ENCODE results near the gene GAB1.
A peak's percentile ranks its signal among the peaks of the same experiment; 100 is the strongest.

Gene GAB1

GRCh38 chr4:143455211-143455610 is 118.5 kb downstream of the GAB1 start:
- Histone ChIP-seq H3K4ac (ENCODE audit: low read depth, low read length) (no peak overlapping the region), H4K5ac (ENCODE audit: low read length) (no peak overlapping the region), H3K56ac (ENCODE audit: low read length) (no peak overlapping the region), H3K36me3 (ENCODE audit: control insufficient read depth, insufficient read depth, low read length) (no peaks in the 10 kb centered on the region), H2BK15ac (replicated peaks; ENCODE audit: low read depth) (no peak overlapping the region), H3K18ac (ENCODE audit: low read length) (no peak overlapping the region), H3K27ac (ENCODE audit: low read depth, low read length) (no peak overlapping the region), H3K9ac (ENCODE audit: low read length) (no peak overlapping the region), H3K79me2 (ENCODE audit: control insufficient read depth, insufficient read depth, low read length) (no peaks in the 10 kb centered on the region), H3K79me1 (ENCODE audit: low read length) (no peaks in the 10 kb centered on the region), H3K4me2 (ENCODE audit: low read length) (no peak overlapping the region), H2BK120ac (ENCODE audit: low read depth, low read length) (no peak overlapping the region), H2BK5ac (ENCODE audit: low read length) (no peak overlapping the region), H3K27me3 (ENCODE audit: insufficient read depth, low read length, poor library complexity) (no peaks in the 10 kb centered on the region), H2AK5ac (ENCODE audit: low read length) (no peak overlapping the region), H3K23ac (ENCODE audit: low read length) (no peak overlapping the region), H3K4me1 (ENCODE audit: control insufficient read depth, low read depth, low read length) (peaks cover 3% of the 10 kb centered on the region), H4K8ac (ENCODE audit: low read depth, low read length) (no peak overlapping the region), H3K4me3 (ENCODE audit: low read length) (no peak overlapping the region)
- WGBS (ENCODE audit: extremely low coverage, insufficient coverage, low lambda C conversion rate) = no CpG with 5 or more reads among the region's 3 CpGs
- peak; percentile 32 for DNase-seq

DNA sequence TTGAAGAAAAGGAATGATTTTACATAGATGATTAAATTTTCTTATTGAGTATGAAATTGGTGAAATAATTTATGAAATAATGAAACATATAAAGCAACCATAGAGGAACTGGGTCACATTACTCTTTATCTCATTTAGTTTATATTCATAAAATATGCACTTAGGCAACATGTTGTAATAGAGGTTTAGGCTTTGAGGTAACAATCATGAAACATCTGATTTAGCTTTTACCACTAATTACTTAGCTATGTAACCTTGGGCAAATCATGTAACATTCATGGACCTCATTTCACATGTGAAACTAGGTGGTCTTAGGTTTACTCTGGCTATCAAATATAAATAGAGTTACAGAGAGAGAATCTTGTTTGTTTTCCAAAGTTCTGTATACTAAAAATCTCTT is 122.3 kb downstream of the GAB1 start:
- Histone ChIP-seq H3K4me1 (ENCODE audit: control insufficient read depth, low read depth, low read length) (peaks cover 3% of the 10 kb centered on the region), H3K4me3 (ENCODE audit: low read length) (no peak overlapping the region), H4K8ac (ENCODE audit: low read depth, low read length) (no peak overlapping the region), H3K4me2 (ENCODE audit: low read length) (no peak overlapping the region), H3K56ac (ENCODE audit: low read length) (no peak overlapping the region), H3K79me2 (ENCODE audit: control insufficient read depth, insufficient read depth, low read length) (no peaks in the 10 kb centered on the region), H4K5ac (ENCODE audit: low read length) (no peak overlapping the region), H3K9ac (ENCODE audit: low read length) (no peak overlapping the region), H2BK120ac (ENCODE audit: low read depth, low read length) (no peak overlapping the region), H3K27ac (ENCODE audit: low read depth, low read length) (no peak overlapping the region), H3K27me3 (ENCODE audit: insufficient read depth, low read length, poor library complexity) (no peaks in the 10 kb centered on the region), H3K18ac (ENCODE audit: low read length) (no peak overlapping the region), H3K4ac (ENCODE audit: low read depth, low read length) (no peak overlapping the region), H2AK5ac (ENCODE audit: low read length) (no peak overlapping the region), H3K23ac (ENCODE audit: low read length) (no peak overlapping the region), H2BK15ac (replicated peaks; ENCODE audit: low read depth) (no peak overlapping the region), H3K79me1 (ENCODE audit: low read length) (no peaks in the 10 kb centered on the region), H2BK5ac (ENCODE audit: low read length) (no peak overlapping the region), H3K36me3 (ENCODE audit: control insufficient read depth, insufficient read depth, low read length) (no peaks in the 10 kb centered on the region)
- no peak for DNase-seq

DNA sequence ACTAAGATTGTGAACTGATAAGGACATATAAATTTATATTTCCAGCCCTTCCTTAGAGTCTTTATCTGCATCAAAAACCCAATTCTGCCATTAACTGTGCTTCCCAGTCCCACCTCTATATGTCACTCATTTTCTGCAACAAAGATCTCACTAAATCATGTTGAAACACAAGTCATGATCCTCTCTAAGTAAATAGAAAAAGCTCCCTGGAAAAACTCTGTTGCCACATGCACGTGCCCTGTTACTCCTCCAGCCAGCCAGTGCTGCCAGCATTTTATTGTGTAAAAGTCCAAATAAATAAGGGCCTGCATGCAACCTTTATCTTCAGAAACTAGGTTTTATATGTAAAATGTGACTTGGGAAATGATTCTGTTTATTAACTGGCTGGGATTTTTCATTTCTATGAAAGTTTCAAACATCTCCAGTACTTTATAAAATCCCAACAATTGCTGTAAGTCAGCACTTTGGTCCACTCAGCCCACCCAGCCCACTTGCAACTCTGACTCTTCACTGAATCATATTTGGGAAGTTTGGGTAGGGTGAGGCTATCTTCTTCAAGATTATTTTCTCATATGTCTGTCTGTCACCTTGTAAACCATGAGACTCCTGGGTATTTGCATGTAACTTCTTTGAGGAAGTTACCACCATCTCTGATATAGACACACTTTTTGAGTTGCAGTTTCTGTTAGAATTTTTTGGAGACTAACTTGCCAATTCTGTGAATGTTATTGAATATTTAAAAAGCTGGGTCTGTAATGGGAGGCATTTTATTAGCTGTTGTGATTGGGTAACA is 136.9 kb downstream of the GAB1 start:
- DNase-seq = no peak
- Histone ChIP-seq H3K18ac (ENCODE audit: low read length) (no peak overlapping the region), H2AK5ac (ENCODE audit: low read length) (no peak overlapping the region), H3K4me3 (ENCODE audit: low read length) (no peak overlapping the region), H3K23ac (ENCODE audit: low read length) (no peak overlapping the region), H3K27me3 (ENCODE audit: insufficient read depth, low read length, poor library complexity) (no peaks in the 10 kb centered on the region), H3K56ac (ENCODE audit: low read length) (no peak overlapping the region), H3K4ac (ENCODE audit: low read depth, low read length) (no peak overlapping the region), H3K9ac (ENCODE audit: low read length) (no peak overlapping the region), H4K5ac (ENCODE audit: low read length) (no peak overlapping the region), H3K36me3 (ENCODE audit: control insufficient read depth, insufficient read depth, low read length) (no peaks in the 10 kb centered on the region), H2BK15ac (replicated peaks; ENCODE audit: low read depth) (no peak overlapping the region), H2BK120ac (ENCODE audit: low read depth, low read length) (no peak overlapping the region), H3K27ac (ENCODE audit: low read depth, low read length) (no peak overlapping the region), H3K4me2 (ENCODE audit: low read length) (no peak overlapping the region), H4K8ac (ENCODE audit: low read depth, low read length) (no peak overlapping the region), H3K79me1 (ENCODE audit: low read length) (no peaks in the 10 kb centered on the region), H3K4me1 (ENCODE audit: control insufficient read depth, low read depth, low read length) (no peaks in the 10 kb centered on the region), H3K79me2 (ENCODE audit: control insufficient read depth, insufficient read depth, low read length) (no peaks in the 10 kb centered on the region), H2BK5ac (ENCODE audit: low read length) (no peak overlapping the region)
- WGBS (ENCODE audit: extremely low coverage, insufficient coverage, low lambda C conversion rate) = no CpG with 5 or more reads among the region's 1 CpG

DNA sequence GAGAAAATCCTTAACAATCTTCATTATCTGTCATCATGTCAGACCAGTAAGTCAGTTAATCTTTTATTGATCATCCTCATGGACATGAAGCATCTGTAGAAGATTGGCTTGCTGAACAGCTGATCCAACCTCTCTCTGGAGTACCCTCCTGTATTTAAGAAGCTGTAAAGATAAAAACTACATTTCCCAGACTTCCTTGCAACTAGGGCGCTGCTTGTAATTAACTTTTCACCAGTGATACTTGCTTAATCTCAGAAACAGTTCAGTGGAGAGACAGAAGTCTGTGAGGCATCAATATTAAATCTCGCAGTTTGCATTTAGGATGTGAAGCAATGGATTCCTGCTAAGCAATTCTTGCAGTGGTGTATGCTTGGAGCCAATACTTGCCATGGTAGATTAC is 140.8 kb downstream of the GAB1 start:
- Histone ChIP-seq H3K79me1 (ENCODE audit: low read length) (no peaks in the 10 kb centered on the region), H2BK15ac (replicated peaks; ENCODE audit: low read depth) (no peak overlapping the region), H3K27ac (ENCODE audit: low read depth, low read length) (no peak overlapping the region), H2BK5ac (ENCODE audit: low read length) (no peak overlapping the region), H3K4ac (ENCODE audit: low read depth, low read length) (no peak overlapping the region), H3K9ac (ENCODE audit: low read length) (no peak overlapping the region), H2BK120ac (ENCODE audit: low read depth, low read length) (no peak overlapping the region), H2AK5ac (ENCODE audit: low read length) (no peak overlapping the region), H3K79me2 (ENCODE audit: control insufficient read depth, insufficient read depth, low read length) (no peaks in the 10 kb centered on the region), H3K4me2 (ENCODE audit: low read length) (no peak overlapping the region), H3K4me1 (ENCODE audit: control insufficient read depth, low read depth, low read length) (no peaks in the 10 kb centered on the region), H4K8ac (ENCODE audit: low read depth, low read length) (no peak overlapping the region), H3K23ac (ENCODE audit: low read length) (no peak overlapping the region), H3K36me3 (ENCODE audit: control insufficient read depth, insufficient read depth, low read length) (no peaks in the 10 kb centered on the region), H3K56ac (ENCODE audit: low read length) (no peak overlapping the region), H3K27me3 (ENCODE audit: insufficient read depth, low read length, poor library complexity) (no peaks in the 10 kb centered on the region), H3K18ac (ENCODE audit: low read length) (no peak overlapping the region), H3K4me3 (ENCODE audit: low read length) (no peak overlapping the region), H4K5ac (ENCODE audit: low read length) (no peak overlapping the region)
- no CpG with 5 or more reads among the region's 2 CpGs for WGBS (ENCODE audit: extremely low coverage, insufficient coverage, low lambda C conversion rate)
- no peak for DNase-seq

GRCh38 chr4:143481361-143481760 is 144.7 kb downstream of the GAB1 start:
- no peak overlapping the region for H4K8ac ChIP-seq (ENCODE audit: low read depth, low read length)
- H3K4me1 ChIP-seq (ENCODE audit: control insufficient read depth, low read depth, low read length) = no peaks in the 10 kb centered on the region
- H3K4me3 ChIP-seq (ENCODE audit: low read length) = no peak overlapping the region
- H4K5ac ChIP-seq (ENCODE audit: low read length) = no peak overlapping the region
- no peak overlapping the region for H3K4me2 ChIP-seq (ENCODE audit: low read length)
- no peak overlapping the region for H3K4ac ChIP-seq (ENCODE audit: low read depth, low read length)
- H3K27me3 ChIP-seq (ENCODE audit: insufficient read depth, low read length, poor library complexity) = no peaks in the 10 kb centered on the region
- H3K18ac ChIP-seq (ENCODE audit: low read length) = no peak overlapping the region
- no CpG with 5 or more reads among the region's 3 CpGs for WGBS (ENCODE audit: extremely low coverage, insufficient coverage, low lambda C conversion rate)
- H2BK15ac ChIP-seq (replicated peaks; ENCODE audit: low read depth) = no peak overlapping the region
- H2BK5ac ChIP-seq (ENCODE audit: low read length) = no peak overlapping the region
- no peaks in the 10 kb centered on the region for H3K79me2 ChIP-seq (ENCODE audit: control insufficient read depth, insufficient read depth, low read length)
- H3K27ac ChIP-seq (ENCODE audit: low read depth, low read length) = no peak overlapping the region
- no peaks in the 10 kb centered on the region for H3K36me3 ChIP-seq (ENCODE audit: control insufficient read depth, insufficient read depth, low read length)
- no peaks in the 10 kb centered on the region for H3K79me1 ChIP-seq (ENCODE audit: low read length)
- H3K9ac ChIP-seq (ENCODE audit: low read length) = no peak overlapping the region
- H3K23ac ChIP-seq (ENCODE audit: low read length) = no peak overlapping the region
- H3K56ac ChIP-seq (ENCODE audit: low read length) = no peak overlapping the region
- no peak overlapping the region for H2BK120ac ChIP-seq (ENCODE audit: low read depth, low read length)
- no peak for DNase-seq
- no peak overlapping the region for H2AK5ac ChIP-seq (ENCODE audit: low read length)

DNA sequence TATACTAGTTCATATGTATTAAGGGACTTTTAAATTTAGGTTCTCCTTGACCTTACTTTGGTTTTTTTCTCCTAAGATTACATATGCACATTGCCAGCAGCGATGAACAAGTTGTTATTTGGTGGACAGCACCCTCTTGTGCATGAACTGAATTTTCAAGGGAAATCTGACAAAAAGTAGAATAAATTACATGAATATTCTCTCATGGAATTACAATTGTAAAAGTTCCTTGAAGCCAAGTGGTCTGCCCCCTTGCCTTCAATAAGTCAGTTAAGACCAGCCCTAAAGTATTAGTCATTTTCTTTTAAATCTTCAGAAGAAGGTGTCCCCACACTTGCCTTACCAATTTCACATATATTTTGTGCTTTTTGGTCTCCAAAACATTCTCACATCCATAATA is 146.2 kb downstream of the GAB1 start:
- Histone ChIP-seq H3K4me3 (ENCODE audit: low read length) (no peak overlapping the region), H3K23ac (ENCODE audit: low read length) (no peak overlapping the region), H2BK5ac (ENCODE audit: low read length) (no peak overlapping the region), H4K5ac (ENCODE audit: low read length) (no peak overlapping the region), H3K79me1 (ENCODE audit: low read length) (no peaks in the 10 kb centered on the region), H2BK120ac (ENCODE audit: low read depth, low read length) (no peak overlapping the region), H3K4me1 (ENCODE audit: control insufficient read depth, low read depth, low read length) (no peaks in the 10 kb centered on the region), H3K4ac (ENCODE audit: low read depth, low read length) (no peak overlapping the region), H3K56ac (ENCODE audit: low read length) (no peak overlapping the region), H2BK15ac (replicated peaks; ENCODE audit: low read depth) (no peak overlapping the region), H3K4me2 (ENCODE audit: low read length) (no peak overlapping the region), H4K8ac (ENCODE audit: low read depth, low read length) (no peak overlapping the region), H3K27me3 (ENCODE audit: insufficient read depth, low read length, poor library complexity) (no peaks in the 10 kb centered on the region), H3K27ac (ENCODE audit: low read depth, low read length) (no peak overlapping the region), H3K36me3 (ENCODE audit: control insufficient read depth, insufficient read depth, low read length) (no peaks in the 10 kb centered on the region), H3K18ac (ENCODE audit: low read length) (no peak overlapping the region), H3K79me2 (ENCODE audit: control insufficient read depth, insufficient read depth, low read length) (no peaks in the 10 kb centered on the region), H3K9ac (ENCODE audit: low read length) (no peak overlapping the region), H2AK5ac (ENCODE audit: low read length) (no peak overlapping the region)
- WGBS (ENCODE audit: extremely low coverage, insufficient coverage, low lambda C conversion rate) = no CpG with 5 or more reads among the region's 1 CpG
- DNase-seq = peak; percentile 42

Data from mesendoderm (in vitro differentiated cells).